ENCODE data around the gene COMT.
"Not testable (repeated sequence)": the region's sequence is repeated elsewhere in the genome, so short reads cannot be mapped to it uniquely, and the experiment has no call there.

The COMT gene

GRCh38 chr22:19941365-19942082, at the start of gene COMT, which contains the start of gene TXNRD2:
TSS of gene COMT (plus strand) at chr22:19941772. CDS start at chr22:19962527, 20,755 bp downstream.
TSS of gene TXNRD2 (minus strand) at chr22:19941818. CDS start at chr22:19941803, 15 bp downstream.
- DNase-seq: peak; percentile 12 to 14

DNA sequence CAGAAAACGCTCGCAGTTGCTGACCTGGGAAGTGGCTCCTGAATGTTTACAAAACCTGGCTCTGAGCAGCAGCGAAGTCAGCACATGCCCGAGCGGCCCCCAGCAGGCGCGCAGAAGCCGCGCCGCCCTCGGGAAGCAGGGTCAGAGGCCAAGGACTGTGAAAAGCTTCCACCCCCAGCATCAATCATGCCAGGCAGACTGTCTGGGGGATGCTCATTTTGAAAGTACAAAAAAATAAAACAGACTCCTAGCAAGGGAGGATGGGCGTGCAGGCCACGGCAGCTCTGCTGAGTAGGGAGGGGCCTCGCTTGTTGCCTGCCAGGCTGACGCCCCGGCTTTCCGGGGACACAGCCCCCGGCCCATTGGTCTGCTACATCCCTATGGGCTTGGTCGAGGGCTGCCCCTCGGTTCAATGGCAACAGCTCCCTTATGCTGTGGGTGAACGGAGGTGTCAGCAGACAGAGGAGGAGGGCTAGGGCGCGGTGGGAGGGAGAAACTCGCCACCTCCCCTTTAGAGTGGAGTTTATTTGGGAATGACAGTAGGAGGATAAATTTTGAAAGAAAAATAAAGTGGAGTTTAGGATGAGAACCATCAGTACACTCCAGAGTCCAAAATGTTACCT, 49.2 kb upstream of the COMT start:
- DNase-seq: no peak

DNA sequence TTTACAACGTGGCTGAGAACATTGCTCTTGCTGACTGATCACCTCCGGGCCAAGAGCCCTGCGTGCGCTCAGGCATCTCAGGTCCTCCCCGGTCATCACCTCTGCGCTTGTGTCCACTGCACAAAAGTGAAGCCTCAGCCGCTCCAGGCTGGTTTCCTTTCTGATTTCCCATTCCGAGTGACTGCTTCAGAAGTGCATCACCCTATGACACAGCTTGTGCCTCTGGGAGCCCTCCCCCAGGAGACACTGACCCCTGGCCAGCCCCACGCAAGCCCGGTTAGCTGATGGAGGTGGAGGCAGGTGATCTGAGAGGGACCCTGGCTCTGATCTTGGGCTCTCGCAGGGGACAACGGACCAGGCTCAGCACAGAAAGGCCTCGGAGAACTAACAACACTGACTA, 48.6 kb upstream of the COMT start:
- no peak for DNase-seq

- no peak for DNase-seq
Observed at GRCh38 chr22:19893363-19893762, 48.2 kb upstream of the COMT start.

DNA sequence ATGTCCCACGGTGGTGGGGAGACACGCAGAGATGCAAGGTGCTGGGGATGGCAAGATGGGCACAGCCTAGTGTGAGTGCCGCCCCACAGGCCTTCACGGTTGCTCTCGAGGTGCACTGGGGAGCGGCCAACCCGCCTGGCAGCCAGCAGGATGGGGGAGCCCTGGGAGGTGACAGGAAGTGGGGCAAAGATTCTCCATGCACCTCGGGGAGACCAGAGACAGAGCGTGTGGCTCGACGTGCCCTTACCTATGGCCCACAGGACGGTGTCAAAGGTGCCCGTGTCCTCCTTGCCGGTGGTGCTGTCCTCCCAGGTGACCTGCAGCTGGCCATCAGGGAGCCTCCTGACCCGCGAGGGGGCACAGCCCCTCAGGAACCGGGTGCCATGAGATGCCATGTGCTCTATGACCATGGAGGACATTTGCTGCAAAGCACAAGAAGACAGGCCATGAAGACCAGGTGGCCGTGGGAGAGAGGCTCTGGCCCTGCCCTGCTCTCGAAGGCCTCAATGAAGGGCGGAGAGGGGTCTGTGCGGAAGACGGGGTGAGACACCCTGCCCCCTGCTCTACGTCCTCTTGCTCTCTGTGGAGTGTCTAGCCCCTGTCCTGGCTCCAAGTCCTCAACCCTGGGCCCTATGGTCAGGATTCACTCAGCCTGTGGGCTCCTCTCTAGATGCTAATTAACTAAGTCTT, 46.3 kb upstream of the COMT start:
- no peak for DNase-seq

DNA sequence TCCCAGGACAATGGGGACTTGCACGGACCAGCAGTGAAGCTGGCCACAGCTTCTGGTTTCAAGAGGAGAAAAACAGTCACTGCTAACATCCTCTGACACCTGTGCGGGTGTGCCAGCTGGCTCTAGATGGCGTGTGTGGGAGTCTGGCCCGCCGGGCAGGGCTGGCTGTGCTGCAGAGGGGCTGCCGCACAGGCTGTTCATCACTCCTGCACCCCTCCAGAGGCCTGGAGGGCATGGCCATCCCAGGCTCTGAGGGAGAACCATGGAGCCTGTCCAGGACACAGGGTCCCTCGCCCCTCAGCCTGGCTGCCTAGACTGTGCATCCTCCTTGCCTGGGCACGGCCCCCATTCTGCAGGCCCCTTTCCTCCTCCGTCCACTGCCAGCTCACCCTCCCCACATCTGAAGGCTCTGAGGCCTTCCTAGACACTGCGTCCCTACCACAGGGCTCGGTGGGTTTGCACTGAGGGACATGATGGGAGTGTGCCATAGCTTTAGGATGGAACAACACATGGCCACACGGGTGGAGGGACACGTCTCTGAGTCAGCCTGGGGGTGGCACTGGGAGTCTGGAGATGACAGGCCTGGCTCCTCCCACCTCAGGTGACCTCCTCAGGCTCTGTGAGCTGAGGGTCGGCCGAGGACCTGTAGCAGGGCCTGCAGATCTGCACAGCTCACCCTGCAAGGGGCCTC, 44.8 kb upstream of the COMT start:
- DNase-seq: no peak

DNA sequence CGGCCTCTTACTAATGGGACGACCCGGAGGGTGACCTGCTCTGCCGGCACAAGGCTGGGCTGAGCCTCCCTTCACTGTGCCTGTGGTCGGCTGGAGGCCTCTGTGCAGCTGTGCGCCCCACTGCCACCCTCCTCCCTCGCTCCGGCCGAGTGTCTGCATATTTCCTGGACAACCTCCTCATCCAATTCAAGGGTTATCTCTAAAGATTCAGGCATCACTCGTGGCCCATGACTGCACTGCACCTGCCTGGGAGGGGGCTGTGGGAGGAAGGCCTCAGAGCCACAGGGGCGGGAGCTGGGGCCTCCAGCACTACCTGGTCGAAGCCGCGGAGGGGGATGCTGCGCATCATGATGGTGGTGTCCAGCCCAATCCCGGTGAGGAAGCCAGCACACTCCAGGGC, 43.8 kb upstream of the COMT start:
- DNase-seq: no peak

- no peak for DNase-seq
Observed at GRCh38 chr22:19898145-19898544, 43.4 kb upstream of the COMT start.

DNA sequence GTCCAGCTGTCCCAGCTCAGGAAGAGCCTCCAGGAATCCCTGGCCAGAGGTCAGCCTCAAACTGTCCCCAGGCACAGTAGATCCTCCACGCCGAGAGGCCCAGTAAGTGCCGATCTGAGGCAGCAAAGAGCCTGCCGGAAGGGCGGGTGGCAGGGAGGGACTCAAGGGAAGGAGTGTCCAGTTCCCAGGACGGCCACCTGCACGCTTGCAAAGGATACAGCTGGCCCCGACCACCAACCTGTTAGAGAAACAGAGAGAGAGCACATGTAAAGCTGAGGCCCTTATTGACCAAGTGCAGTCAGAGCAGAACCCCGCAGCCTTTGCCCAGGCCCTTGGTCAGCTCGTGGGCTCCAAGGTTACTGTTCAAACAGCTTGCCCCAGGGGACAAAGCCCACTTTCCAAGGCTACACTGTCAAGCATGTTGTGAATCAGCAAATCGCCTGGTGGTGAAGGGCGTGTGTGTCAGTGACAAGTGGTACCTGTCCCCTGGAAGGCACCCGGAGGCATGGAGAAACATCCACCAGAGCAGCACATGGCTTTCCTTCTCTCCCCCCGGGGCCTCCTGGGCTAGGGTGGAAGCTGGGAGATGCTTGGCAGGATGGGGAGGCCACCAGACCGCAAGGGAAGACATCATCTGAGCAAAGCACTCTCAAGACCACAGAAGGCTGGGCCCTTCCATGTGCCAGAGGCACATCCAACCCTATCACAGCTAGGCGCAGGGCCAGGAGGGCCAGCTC, 42.6 kb upstream of the COMT start:
- no peak for DNase-seq

GRCh38 chr22:19900707-19901436, 40.7 kb upstream of the COMT start:
- DNase-seq: no peak

- no peak for DNase-seq
Observed at GRCh38 chr22:19901577-19902244, 39.9 kb upstream of the COMT start.

- no peak for DNase-seq
Observed at GRCh38 chr22:19902245-19902715, 39.3 kb upstream of the COMT start.

DNA sequence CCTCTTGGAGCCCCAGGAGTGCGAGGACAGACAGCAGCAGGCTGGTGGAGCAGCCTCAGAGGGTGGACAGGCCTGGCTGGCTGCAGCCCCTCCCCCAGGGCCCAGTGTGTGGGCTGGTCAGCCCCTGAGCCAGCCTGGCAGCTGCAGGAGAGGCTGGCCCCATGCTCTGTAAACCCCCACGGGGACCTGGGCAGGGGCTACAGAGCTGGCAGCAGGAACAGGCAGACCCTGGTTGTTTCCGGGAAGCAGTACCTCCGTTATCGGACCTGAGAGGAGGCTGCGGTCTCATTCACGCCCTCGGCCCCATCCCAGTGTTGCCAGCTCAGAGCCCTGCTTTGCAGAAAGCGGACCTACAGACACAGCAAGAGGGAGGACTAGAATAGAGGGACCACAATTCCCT, 38.5 kb upstream of the COMT start:
- DNase-seq: no peak

DNA sequence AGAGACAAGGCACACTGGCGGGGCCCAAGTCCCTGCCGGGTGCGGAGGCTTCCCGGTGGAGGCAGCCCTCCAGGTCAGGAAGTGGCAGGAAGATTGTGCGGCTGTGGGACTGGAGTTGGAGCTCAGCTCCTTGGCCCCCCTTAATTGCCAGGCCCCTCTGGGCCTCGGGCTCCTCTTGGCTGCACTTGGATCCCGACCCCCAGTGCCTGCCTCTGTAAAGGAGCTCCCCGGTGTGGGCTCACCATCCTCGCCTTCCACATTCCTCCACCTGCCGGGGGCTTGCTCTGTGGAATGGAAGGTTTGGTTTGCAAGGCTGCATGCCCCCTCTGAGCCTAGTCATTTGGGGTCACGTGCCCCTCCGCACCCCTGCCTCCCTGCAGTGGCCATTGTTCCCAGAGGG, 38.1 kb upstream of the COMT start:
- no peak for DNase-seq

GRCh38 chr22:19904174-19904856, 37.3 kb upstream of the COMT start:
- DNase-seq: no peak

DNA sequence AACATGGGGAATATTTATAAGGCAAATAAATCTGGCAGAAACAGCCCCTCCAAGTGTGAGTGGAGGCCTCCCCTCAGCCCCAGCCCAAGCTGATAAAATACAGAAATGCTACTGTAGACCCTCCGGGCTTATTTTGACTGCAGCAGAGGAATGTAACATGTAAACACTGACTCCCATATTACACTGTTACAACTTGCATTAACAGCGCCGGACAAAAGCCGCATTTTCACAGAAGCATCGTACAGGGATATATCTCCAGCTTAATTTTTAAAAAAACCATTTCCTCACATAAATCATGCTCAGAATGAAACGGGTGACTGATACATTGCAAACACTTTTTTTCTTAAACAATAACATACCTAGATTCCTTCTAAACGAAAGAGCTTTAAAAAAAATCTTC, 36.6 kb upstream of the COMT start:
- no peak for DNase-seq

DNA sequence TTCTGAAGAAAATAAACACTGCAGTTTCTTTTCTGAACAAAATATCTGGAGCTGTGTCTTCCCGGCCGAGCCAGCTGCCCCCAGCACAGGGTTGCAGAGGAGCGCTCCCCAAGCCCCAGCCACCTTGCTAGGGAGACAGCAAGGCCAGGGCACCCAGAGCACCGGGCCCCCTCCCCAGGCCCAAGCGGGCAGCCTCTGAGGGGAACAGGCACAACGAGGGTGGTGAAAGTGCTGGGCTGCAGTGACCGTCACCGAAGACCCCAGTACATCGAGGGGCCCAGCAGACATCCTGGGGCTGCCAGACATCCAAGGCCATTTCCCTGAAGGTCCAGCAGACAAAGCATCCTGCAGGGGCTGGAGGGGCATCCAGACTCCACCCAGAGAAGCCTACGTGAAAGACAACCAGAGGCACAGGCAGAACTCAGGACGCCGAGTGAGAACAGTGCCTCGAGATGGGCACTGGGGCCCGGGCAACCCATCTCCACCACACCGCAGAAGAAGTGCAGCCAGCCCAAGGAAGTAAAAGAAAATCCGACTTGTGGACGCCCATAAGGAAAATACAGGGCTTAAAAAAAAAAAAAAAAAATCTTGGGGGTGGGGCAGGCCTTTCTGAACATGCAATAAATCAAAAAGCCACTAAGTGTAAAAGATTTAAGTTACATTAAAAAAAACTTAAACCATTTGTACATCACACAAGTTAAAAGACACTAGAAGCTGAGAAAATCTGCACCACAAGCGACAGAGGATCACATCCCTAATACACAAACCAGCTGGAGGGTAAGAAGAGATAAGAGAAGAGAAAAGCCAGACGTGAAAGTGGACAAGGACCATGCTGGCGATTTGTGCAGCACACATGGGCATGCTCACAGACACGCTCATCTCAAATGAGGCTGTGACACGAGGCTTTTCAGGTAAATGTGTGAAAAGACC, 36.0 kb upstream of the COMT start:
- DNase-seq: no peak

GRCh38 chr22:19906864-19907263, 34.7 kb upstream of the COMT start:
- DNase-seq: not testable (repeated sequence)

DNA sequence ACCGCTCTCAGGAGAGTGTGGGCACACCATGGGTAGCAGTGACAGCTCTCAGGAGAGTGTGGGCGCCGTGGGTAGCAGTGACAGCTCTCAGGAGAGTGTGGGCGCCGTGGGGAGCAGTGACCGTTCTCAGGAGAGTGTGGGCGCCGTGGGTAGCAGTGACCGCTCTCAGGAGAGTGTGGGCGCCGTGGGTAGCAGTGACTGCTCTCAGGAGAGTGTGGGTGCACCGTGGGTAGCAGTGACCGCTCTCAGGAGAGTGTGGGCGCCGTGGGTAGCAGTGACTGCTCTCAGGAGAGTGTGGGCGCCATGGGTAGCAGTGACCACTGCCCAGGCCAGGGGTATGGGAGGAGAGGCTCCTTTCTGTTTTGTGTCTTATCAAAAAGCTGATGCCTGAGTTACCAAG, 33.7 kb upstream of the COMT start:
- DNase-seq: not testable (repeated sequence)
